Measurements from ENCODE around the gene AATK.
"Not testable (repeated sequence)": the region's sequence is repeated elsewhere in the genome, so short reads cannot be mapped to it uniquely, and the experiment has no call there.

AATK gene

DNA sequence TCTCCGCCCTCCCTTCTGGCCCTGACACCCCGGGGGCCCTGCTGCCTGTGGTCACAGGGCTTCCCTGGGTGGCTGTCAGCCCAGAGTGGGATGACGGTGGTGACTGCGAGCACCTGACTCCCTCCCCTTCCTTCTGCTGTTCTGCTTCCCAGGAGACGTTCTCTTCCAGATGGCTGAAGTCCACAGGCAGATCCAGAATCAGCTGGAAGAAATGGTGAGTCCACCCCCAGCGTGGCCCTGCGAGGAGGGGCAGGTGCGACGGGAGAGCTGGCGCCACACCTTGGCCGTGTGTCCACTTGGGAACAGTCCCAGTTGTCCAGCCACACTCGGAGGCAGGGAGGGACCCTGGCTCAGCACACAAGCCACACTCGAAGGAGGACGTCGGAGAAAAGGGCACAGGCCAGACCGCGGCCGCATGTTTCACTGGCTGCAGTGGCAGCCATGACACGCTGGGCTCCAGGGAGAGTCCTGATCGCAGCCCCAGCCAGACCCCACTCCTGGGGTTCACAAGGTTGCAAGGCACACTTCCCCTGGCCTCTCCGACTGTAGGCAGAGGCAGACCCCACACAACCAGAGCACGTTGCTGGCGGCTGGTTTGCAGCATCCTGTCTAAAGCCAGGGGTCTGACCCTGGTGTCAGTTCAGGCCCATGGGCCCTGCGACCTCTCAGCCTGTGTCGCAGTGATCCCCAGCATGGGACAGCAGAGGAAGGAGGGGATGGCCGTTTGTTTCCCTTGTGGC lies 81.2 kb downstream of the AATK start:
- no peak for DNase-seq

DNA sequence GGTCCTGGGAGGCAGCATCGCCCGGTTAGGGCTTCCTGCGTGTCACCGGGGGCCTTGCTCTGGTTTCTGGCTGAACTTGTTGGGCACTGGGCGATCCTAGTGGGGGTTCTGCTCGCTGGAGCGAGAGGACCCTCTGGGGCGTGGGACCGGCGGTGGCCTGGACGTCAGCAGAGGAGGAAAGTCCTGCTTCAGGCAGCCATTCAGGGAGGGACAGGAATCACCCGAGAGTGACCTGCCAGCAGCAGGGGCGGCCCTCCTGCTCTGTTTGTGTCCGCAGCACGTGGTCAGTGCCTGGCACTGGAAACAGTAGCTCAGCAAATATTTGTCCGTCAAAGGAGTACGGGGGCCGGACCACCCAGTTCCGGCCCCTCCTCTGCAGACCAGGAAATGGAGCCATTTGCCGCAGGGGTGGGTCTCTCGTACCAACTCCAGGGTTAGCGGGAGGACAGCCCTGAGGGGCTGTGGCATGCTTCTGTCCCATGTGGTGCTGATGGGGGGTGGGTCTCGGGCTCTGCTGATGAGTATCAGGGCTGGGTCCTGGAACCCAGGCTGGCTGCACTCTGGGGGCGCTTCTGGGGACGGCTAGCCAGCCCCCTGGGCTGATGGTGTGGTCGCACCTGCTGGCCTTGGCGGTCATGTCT lies 82.8 kb downstream of the AATK start:
- DNase-seq = no peak

DNA sequence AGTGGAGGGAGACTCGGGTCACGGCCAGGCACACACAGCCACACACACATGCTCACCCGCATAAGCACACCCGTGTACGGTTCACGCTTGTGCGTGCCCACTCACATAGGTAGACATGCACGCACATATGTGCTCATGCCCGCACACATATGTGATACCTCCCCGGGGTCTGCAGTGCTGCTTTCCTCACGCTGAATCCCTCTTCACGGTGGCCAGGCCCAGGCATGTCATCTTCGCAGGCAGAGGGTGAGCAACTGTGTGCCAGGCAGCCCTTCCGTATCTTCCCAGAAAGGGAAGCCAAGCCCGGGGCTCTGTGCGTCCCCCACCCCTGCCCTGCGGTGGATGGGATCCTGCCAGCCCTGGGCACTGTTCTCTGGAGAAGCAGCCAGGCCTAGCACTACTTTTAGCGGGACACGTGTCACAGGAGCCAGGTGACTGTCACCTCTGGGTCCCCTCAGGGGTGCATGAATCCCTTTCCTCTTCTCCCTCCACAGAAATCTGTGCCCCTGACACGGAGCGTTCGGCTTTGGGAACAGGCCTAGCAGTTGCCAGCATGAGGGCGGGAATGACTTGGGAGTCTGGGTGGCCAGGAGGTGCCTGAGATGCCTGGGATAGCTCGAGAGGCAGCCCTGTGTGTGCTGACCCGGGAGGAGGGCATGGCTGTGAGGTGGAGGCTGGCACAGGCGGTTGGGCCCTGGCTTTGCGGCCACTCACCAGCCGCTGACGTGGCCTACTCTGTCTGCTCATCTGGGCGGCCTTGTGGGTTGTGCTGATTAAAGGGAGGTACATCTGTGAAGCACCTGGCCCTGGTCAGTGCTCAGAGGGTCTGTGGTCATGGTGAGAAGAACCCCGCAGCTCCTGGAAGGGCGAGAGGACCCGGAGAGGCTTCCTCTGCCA lies 83.6 kb downstream of the AATK start:
- no peak for DNase-seq

DNA sequence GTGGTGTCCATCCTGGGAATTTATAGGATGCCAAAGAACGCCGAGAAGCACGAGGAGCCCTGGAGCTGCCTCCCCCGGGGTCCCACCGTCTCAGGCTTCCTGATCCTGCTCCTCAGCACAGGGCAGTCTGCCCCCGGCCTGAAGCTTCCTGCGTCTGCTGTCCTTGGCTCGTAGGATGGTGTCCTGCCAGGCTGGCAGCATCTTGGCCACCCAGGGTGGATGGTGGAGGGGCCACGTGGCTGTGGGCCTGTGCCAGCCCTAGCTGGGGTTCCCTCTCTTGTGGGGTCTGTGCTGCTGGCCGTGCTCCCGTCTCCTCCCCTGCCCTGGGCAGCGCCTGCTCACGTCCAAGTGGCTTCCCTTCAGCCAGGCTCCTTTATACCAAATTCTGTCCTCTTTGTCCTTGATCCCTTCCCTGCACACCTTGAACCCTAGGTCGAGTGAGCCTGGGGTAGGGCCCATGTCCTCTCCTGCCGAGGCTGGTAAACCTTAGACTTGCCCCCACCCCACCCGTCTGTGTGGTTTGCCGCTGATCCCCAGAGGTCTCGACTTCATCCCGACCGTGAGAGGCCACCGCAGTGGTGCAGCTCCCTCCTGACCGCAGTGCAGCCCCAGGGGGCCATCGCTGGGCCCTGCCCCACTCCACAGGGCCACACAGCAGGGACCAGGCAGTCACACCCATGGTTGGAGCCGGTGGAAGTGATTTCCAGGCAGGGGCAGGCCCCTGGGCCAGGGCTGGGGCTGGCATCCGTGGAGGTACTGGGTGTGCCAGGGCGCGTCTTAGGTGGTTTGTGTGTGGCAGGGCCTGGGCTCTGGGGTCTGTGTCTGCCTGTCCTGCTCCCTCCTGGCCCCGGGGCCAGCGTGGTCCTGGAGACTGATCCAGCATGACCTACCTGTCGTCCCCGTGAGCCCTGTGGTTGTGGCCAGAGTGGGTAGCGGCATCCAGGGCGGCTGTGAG lies 84.5 kb downstream of the AATK start:
- no peak for DNase-seq

DNA sequence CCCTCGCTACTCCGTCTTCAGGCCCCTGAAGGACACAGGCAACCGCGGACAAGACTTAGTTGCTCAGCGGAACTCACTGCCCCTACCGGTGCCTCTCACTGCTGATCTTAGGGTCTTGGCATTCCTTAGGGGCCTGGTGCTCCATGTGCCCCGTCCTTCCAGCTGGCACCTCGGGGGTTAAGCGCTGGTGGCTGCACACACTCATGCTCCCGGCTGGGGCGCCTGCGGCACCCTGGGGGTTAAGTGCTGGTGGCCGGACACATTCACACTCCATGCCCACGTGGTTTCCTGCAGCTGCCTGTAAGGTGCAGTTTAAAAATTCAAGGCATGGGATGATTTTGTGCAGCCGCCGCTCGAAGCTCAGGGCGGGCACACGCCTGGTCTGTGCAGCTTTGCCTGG lies 86.0 kb downstream of the AATK start:
- DNase-seq = no peak

DNA sequence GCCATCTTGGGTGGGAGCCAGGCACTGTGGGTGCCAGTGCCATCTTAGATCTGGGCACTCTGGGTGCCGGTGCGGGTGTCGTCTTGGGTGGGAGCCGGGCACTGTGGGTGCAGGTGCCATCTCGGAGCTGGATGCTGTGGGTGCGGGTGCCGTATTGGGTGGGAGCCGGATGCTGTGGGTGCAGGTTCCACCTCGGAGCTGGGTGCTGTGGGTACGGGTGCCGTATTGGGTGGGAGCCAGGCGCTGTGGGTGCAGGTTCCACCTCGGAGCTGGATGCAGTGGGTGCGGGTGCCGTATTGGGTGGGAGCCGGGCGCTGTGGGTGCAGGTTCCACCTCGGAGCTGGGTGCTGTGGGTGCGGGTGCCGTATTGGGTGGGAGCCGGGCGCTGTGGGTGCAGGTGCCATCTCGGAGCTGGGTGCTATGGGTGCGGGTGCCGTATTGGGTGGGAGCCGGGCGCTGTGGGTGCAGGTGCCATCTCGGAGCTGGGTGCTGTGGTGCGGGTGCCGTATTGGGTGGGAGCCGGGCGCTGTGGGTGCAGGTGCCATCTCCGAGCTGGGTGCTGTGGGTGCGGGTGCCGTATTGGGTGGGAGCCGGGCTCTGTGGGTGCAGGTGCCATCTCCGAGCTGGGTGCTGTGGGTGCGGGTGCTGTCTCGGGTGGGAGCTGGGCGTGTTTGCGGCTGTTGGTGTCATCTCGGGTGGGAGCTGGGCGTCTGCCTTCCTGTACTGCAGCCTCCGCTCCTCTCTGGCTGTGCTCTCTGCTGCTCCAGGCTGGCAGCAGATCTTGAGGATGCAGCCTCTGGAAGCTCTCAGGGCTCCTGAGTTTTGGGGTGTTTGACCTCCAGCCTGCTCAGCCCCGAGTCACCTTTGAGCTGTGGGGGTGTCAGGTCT lies 87.8 kb downstream of the AATK start:
- DNase-seq = not testable (repeated sequence)

DNA sequence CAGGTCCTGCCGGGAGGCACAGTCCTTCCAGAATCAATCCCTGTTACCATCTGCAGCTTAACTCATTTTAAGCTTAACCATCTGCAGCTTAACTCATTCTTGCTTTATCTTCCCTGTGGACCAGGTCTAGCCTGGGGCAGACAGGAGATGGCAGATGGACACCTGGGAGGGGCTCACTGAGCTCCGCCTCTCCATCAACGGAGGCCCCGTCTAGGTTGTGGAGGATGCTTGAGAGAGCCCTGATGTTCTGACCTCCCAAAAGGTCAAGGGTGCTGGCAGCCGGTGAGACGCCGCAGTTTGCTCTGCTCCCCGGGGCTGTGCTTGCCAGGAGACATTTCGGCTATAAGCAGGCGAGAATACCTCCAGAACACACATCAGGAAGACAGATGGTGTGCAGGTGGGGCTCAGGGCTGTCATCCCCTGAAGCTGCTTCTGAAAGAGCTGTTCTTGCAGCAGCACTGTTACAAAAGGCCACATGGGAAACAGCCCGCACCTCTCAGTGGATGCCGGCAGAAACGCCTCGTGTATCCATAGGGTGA lies 89.8 kb downstream of the AATK start:
- DNase-seq = no peak

DNA sequence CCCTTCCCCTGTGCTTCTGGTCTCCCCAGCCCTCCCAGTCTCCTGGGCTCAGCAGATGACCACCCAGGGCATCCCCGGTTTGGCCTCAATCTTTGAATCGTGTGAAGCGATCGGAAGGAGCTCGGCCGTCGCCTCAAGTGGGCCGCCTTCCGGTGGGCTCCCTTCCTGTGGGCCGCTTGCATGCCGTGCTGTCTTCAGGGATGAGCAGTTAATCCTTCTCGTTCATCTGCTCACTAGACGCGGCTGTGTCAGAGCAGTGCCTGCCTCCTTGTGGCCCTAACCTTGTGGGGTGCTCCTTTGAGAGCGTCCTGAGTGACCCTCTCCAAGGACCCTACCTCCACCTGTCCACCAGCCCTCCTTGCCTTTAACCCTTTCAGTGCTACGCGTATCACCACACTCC lies 90.7 kb downstream of the AATK start:
- DNase-seq = no peak

DNA sequence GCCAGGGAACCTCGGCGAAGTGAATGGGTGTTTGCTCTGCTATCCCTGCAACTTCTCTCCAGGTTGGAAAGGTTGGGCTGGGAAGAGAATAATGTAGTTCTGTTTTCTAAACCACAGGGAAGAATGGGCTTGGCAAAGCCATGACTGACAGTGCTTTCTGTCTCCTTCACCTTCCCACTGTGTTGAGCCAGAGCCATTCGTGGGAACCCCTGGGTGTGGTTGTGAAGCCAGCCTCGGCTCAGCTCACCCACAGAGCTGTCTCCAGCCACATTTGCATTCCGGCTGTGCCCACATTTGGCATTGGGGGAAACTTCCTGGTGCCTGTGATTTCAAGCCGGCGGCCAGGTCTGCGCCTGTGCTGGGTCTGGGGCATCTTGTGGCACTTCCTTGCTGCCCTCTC lies 91.1 kb downstream of the AATK start:
- no peak for DNase-seq

DNA sequence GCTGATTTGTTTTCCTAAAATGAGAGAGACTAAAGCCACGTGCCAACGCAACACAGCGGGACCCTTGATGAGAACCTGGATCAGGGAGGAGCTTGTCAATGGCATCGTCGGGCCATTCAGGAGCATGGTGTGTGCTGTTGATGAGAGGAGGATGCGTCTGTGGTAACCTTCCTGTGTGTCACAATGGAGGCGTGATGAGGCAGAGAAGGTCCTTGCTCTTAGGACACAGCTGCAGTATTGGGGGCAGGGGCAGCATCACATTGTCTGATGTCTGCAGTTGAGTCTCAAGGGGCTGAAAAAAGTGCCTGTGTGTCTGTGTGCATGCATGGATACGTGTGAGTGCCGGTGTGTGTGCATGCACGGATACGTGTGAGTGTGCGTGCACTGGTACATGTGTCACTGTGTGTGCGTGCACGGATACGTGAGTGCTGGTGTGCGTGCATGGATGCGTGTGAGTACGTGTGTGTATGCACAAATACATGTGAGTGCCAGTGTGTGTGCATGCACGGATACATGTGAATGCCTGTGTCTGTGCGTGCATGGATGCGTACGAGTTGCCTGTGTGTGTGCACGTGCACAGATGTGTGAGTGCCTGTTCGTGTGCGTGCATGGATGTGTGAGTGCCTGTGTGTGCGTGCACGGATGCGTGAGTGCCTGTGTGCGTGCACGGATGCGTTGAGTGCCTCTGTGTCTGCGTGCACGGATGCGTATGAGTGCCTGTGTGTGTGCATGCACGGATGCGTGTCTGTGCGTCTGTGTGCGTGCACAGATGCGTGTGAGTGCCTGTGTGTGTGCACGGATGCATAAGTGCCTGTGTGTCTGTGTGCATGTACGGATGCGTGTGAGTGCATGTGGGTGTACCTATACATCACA lies 91.8 kb downstream of the AATK start:
- no peak for DNase-seq

DNA sequence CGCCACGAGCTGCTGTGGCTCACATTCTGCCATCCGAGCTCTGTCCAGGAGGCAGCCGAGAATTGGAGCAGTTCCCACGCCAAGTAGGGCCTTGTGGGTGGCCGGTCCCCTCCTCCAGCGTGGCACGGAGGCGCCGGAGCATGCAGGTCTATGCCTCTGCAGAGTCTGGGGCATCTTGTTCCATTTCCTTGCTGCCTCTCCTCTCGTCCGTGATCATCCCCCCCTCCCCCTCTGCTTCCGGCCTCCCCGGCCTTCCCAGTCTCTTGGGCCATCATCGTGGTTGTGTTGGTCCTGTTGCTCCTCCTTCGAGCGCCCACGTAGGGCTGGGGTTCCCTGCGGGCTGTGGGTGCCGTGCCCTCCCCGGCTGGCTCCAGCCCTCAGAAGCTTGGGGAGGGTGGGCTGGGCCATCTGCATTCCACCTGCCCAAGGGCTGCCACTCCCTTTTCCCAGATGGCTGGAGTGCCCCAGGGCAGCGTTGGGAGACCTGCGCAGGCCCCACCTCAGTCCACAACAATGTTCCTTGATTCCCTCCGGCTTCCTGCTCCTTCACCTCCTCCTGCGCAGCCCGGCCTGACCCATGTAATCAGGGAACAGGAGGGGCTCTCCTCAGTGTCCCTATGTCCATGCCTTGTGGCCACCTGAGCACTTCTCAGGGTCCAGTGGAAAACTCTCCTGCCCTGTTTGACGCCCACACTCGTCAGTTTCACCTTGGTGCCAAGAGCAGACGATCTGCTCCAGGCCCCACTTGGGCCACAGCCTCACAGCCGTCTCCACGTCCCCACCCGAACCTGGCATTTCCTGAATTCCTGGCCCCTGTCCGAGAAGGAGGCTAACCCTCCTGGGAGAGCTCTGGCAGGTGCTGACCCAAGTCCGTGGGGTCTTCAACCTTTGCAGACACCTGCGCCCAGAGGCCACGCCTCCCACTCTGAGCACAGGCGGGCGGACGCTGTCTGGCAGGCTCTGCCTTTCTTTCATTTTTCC lies 94.0 kb downstream of the AATK start:
- DNase-seq = no peak

DNA sequence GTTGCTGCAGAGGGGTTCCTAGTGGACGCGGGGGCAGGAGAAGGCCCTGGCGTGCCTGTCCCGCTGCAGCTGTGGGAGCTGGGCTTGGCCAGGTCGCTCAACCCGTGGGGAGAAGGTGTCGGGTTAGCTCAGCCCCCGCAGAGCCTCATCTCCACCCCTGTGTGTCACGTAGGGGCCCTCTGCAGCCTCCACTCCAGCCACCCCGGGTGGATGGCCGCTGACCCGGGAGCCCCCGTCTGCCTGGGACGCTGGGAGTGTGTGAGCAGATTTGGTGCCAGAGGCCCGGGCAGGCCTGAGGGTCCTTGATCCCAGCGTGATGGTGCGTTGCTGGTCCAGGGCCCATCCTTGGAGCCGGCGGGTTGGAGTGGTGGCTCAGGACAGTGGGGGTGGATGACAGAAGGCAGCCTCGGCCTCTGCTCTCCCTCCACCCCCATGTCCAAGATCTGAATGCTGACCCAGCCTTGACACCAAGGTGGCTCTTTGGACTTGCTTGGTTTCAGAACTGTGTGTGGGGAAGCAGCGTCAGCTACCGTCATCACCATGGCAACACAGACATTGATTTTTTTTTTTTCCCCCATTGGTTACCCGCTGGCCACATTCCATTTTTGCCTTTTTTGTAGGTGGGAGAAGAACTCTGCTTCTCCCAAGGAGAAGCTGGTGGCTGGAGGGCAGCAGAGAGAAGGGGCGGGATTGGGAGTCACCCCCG lies 95.3 kb downstream of the AATK start:
- DNase-seq = no peak

DNA sequence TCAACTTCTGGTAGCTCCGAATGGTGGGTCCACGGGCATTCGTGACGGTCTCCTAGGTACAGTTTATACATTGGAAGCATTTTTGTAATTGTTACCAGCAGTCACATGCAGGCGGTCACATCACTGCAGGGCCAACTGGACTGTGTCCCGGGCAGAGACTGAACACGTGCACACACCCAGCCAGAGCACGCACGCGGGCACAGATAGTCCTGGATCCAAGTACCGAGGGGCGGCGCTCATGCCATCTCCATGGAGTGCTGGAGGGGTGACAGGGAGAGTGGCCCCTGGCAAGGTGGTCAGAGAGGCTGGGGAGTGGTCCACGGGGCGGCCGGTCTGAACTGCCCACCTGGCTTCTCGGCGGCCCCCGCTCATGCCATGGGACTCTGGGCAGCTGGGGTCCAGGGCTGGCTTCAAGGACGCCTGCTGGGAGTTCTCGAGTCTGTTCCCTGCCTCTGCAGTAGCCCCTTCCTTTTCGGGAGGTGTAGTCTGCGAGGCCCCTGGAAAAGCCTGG lies 96.8 kb downstream of the AATK start:
- no peak for DNase-seq

DNA sequence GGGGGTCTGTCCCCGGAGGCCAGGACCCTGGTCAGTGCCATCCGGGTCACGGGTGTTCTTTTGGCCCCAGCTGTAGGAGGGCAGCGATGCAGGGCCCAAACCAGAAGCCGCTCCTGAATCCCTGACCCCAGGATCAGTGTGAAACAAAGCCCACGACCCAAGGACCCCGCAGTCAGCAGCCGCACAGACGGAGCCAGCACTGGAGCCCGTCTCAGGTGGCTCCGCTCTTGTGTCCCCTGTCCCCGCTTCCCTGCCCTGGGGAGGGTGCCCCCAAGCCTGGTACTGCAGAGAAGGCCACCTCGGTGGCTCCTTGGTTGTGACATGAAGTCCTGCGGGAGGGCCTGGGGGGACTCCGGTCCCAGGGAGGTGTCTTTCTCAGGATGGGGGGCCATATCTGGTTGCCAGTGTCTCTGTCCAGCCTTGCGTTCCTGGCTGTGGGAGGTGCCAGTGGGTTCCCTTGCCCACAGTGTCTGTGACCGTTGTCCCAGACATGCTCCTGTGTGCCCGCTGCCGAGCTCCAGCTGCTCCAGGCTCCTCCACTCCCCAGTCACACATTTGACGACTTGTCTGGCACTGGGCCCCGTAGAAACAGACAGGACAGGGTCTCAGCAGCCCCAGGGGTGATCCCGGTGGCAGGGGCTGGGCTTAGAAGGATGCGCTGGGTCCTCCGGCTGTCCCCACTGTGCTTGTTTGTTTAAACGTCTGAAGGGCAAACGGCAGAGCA lies 97.4 kb downstream of the AATK start:
- no peak for DNase-seq

DNA sequence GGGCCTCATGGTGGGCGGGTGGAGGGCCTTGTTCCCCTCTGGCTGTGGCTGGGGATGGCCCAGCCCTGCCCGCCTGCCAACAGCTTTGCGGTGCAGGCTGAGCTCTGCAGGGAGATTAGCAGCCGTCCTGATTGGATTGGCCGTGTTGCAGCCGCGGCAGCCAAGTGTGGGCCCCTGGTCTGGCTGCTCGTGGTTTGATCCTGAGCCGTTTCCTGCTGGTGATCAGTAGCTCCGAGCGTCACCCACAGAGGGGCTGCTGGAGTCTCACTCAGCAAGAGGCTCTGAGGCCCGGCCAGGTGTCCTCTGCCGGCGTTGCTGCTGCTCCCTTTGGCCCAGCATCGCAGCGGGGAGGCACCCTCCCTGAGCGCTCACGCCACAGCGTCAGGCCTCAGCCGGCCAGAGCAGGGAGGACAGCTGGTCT lies 98.6 kb downstream of the AATK start:
- no peak for DNase-seq

Measured in stimulated activated CD4-positive, alpha-beta T cell treated with anti-CD3 and anti-CD28 coated beads, Interleukin-15, amount 100 ng/mL, for 24 hours (primary cell).